RPMI7951 (cell line): ENCODE results near the gene KIR2DL3. TPM values are rescaled to one million over a fixed set of nuclear protein-coding genes. Genes with fewer than 3 reads are reported as not detected.
A peak's percentile ranks its signal among the peaks of the same experiment; 100 is the strongest.

Experiments
- DNase-seq: peaks from one replicate; pipeline ENCODE4 v3.0.0-alpha.2; 2012; ENCODE audit warnings: low read depth
- total RNA-seq: library from RNA; depleted of rRNA; stranded (reverse); fragments of >200 nt; shearing (Covaris generic); gene quantifications from 2 replicates; pipeline ENCODE4 v1.2.3, GENCODE V29; 2014; rRNA removed

Gene KIR2DL3
- total RNA-seq, 1 experiment from 2014 or later, result not detected

DNA sequence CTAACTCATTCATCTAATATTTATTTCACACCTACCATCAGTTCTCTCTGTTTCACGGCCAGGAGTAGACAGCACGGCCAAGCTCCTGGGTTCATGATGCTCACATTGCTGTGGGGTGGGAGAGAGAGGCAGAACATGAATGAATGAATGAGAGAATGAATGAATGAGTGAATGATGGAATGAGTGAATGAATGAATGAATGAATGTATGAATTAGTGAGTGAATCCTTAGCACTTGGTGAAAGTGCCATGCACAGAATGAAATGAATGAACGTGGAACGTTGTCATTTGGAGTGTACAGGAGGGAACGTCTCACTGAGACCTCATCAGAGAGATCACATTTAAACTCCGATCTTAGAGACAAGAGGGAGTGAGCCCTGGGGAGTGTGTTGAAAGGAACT is 53.2 kb downstream of the KIR2DL3 start:
- no peak for DNase-seq

GRCh38 chr19:54792814-54793213 is 54.5 kb downstream of the KIR2DL3 start:
- DNase-seq, result peak; percentile 24

DNA sequence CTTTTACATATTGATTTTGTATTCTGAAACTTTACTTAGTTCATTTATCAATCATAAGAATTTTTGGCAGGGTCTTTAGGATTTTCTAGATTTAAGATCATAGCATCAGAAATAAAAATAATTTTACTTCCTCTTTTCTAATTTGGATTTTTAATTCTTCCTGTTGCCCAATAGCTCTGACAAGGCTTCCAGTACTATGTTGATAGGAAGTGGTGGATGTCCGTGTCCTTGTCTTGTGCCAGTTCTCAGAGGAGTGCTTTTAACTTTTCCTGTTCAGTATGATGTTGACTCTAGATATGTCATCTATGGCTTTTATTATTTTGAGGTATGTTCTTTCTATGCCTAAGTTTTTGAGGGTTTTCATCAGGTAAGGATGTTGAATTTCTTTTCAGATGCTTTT is 57.4 kb downstream of the KIR2DL3 start:
- no peak for DNase-seq

Other genes starting within 250 kb of the KIR2DL3 start
- not detected in 2 replicates for gene LAIR2, start 235.7 kb upstream of the KIR2DL3 start, total RNA-seq
- gene LILRA2, start 164.7 kb upstream of the KIR2DL3 start, total RNA-seq, result not detected in 2 replicates
- not detected in 2 replicates for gene LILRA1, start 144.9 kb upstream of the KIR2DL3 start, total RNA-seq
- not detected in 2 replicates for gene LILRB1, start 108.0 kb upstream of the KIR2DL3 start, total RNA-seq
- gene LILRB4, start 75.5 kb upstream of the KIR2DL3 start, total RNA-seq, result not detected in 2 replicates
- gene KIR3DL3, start 14.1 kb upstream of the KIR2DL3 start, total RNA-seq, result not detected in 2 replicates
- not detected in 2 replicates for gene KIR2DL1, start 31.3 kb downstream of the KIR2DL3 start, total RNA-seq
- not detected in 2 replicates for gene KIR2DL4, start 65.1 kb downstream of the KIR2DL3 start, total RNA-seq
- gene KIR3DL1, start 78.0 kb downstream of the KIR2DL3 start, total RNA-seq, result not detected in 2 replicates
- gene KIR2DS4, start 94.2 kb downstream of the KIR2DL3 start, total RNA-seq, result not detected in 2 replicates
- gene KIR3DL2, start 111.9 kb downstream of the KIR2DL3 start, total RNA-seq, result not detected in 2 replicates
- gene FCAR, start 135.7 kb downstream of the KIR2DL3 start, total RNA-seq, result not detected in 2 replicates
- gene NCR1, start 167.6 kb downstream of the KIR2DL3 start, total RNA-seq, result not detected in 2 replicates
- not detected in 2 replicates for gene NLRP7, start 209.0 kb downstream of the KIR2DL3 start, total RNA-seq
- 0.12 and 0.20 TPM in 2 replicates for gene NLRP2, start 227.9 kb downstream of the KIR2DL3 start, total RNA-seq